GDM1 (cell line): Measurements from ENCODE around the gene PCDHA1.
"Not testable (repeated sequence)": the region's sequence is repeated elsewhere in the genome, so short reads cannot be mapped to it uniquely, and the experiment has no call there.

Source experiments
- DNase-seq: peaks from one replicate; lab custom pipeline; 2025; lab: John Stamatoyannopoulos, UW

The PCDHA1 gene

GRCh38 chr5:140849831-140850634 is 64.1 kb downstream of the PCDHA1 start:
- DNase-seq: not testable (repeated sequence)

GRCh38 chr5:140855772-140856674 is 70.1 kb downstream of the PCDHA1 start, which contains the start of gene PCDHA10:
TSS of gene PCDHA10 (plus strand) at chr5:140855897. CDS start at chr5:140856049, 152 bp downstream.
- DNase-seq: no peak

- DNase-seq: no peak
Measured at GRCh38 chr5:140857177-140857986, 71.4 kb downstream of the PCDHA1 start.

- DNase-seq: no peak
Measured at GRCh38 chr5:140857987-140858240, 72.0 kb downstream of the PCDHA1 start.

DNA sequence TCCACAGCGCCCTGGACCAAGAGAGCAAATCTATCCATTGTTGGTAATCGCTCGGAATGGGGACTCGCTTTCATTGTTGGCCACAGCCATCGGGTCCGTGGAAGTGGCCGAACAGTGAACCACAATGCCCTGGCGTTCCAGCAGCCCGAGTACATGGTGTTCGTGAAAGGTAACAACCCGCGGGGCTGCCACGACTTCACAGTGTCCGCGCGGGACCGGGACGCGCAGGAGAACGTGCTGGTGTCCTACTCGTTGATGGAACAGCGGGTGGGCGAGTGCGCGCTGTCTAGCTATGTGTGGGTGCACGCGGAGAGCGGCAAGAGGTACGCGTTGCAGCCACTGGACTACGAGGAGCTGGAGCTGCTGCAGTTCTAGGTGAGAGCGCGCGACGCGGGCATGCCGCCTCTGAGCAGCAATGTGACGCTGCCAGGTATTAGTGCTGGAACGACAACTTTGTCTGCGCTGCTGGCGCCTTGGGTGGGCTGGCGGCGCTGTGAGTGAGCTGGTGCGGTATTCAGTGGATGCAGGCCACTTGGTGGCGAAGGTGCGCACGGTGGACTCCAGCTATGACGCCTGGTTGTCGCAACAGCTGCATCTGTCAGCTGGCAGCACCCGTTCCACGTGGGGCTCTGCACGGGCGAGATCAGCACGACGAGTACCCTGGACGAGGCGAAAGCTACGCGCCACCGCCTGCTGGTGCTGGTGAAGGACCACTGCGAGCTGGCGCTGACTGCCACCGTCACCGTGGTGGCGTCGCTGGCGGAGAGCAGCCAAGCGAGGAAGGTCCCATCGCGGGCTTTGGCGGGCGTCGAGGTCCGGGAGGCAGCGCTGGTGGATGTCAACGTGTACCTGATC is 76.7 kb downstream of the PCDHA1 start:
- no peak for DNase-seq

GRCh38 chr5:140868721-140869554 is 83.0 kb downstream of the PCDHA1 start, which contains the start of gene PCDHA11:
TSS of gene PCDHA11 (plus strand) at chr5:140868957. CDS start at chr5:140869104, 147 bp downstream.
- no peak for DNase-seq

DNA sequence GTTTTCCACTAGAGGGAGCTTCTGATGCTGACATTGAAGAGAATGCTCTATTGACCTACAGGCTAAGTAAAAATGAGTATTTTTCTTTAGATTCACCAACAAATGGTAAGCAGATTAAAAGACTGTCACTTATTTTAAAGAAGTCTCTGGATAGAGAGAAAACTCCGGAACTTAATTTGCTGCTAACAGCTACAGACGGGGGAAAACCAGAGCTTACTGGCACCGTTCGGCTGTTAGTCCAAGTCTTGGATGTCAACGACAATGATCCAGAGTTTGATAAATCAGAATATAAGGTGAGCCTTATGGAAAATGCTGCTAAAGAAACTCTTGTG is 83.6 kb downstream of the PCDHA1 start:
- no peak for DNase-seq

GRCh38 chr5:140870221-140871201 is 84.6 kb downstream of the PCDHA1 start:
- DNase-seq: no peak

DNA sequence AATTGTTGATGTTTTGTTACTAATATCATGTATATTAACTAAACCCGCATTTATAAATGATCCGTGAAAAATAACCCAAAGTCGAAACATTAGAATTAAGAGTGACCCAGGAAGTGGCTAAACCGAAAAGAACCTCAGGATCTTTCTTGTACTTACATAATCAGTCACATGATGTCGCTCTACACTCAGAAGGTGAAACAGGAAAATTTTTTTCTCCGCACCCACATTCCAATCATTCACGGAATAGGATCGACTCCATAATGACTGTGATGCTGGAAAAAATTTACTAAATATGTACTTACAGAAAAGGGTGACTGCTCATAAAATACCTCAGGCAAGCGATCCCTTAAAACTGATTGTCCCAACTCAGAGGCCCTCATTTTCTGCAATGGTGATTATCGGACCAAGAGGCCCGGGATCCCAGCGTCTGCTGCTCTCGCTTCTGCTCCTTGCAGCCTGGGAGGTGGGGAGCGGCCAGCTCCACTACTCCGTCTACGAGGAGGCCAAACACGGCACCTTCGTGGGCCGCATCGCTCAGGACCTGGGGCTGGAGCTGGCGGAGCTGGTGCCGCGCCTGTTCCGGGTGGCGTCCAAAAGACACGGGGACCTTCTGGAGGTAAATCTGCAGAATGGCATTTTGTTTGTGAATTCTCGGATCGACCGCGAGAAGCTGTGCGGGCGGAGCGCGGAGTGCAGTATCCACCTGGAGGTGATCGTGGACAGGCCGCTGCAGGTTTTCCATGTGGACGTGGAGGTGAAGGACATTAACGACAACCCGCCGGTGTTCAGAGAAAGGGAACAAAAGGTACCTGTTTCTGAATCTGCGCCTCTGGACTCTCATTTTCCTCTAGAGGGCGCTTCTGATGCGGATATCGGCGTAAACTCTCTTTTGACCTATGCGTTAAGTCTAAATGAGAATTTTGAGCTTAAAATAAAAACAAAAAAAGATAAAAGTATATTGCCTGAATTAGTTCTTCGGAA is 89.4 kb downstream of the PCDHA1 start, which contains the start of gene PCDHA12:
Gene PCDHA12, plus strand, starts transcription at position 224 of the 981 bp plus-strand sequence. Its CDS starts 165 bp downstream, at position 389.
- no peak for DNase-seq

DNA sequence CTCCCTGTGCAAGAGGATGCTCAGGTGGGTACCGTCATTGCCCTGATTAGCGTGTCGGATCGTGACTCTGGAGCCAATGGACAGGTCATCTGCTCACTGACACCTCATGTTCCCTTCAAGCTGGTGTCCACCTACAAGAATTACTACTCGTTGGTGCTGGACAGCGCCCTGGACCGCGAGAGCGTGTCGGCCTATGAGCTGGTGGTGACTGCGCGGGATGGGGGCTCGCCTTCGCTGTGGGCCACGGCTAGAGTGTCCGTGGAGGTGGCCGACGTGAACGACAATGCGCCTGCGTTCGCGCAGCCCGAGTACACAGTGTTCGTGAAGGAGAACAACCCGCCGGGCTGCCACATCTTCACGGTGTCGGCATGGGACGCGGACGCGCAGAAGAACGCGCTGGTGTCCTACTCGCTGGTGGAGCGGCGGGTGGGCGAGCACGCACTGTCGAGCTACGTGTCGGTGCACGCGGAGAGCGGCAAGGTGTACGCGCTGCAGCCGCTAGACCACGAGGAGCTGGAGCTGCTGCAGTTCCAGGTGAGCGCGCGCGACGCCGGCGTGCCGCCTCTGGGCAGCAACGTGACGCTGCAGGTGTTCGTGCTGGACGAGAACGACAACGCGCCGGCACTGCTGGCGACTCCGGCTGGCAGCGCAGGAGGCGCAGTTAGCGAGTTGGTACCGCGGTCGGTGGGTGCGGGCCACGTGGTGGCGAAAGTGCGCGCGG is 90.8 kb downstream of the PCDHA1 start:
- DNase-seq: not testable (repeated sequence)

DNA sequence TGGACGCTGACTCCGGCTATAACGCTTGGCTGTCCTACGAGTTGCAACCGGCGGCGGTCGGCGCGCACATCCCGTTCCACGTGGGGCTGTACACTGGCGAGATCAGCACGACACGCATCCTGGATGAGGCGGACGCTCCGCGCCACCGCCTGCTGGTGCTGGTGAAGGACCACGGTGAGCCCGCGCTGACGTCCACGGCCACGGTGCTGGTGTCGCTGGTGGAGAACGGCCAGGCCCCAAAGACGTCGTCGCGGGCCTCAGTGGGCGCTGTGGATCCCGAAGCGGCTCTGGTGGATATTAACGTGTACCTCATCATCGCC is 91.3 kb downstream of the PCDHA1 start:
- no peak for DNase-seq

- DNase-seq: no peak
Measured at GRCh38 chr5:140881889-140882590, 96.1 kb downstream of the PCDHA1 start, which contains the start of gene PCDHA13. TSS of gene PCDHA13 (plus strand) at chr5:140882124. CDS start at chr5:140882269, 145 bp downstream.

- no peak for DNase-seq
Measured at GRCh38 chr5:140882591-140882899, 96.6 kb downstream of the PCDHA1 start.

GRCh38 chr5:140883373-140883772 is 97.4 kb downstream of the PCDHA1 start:
- DNase-seq: no peak

DNA sequence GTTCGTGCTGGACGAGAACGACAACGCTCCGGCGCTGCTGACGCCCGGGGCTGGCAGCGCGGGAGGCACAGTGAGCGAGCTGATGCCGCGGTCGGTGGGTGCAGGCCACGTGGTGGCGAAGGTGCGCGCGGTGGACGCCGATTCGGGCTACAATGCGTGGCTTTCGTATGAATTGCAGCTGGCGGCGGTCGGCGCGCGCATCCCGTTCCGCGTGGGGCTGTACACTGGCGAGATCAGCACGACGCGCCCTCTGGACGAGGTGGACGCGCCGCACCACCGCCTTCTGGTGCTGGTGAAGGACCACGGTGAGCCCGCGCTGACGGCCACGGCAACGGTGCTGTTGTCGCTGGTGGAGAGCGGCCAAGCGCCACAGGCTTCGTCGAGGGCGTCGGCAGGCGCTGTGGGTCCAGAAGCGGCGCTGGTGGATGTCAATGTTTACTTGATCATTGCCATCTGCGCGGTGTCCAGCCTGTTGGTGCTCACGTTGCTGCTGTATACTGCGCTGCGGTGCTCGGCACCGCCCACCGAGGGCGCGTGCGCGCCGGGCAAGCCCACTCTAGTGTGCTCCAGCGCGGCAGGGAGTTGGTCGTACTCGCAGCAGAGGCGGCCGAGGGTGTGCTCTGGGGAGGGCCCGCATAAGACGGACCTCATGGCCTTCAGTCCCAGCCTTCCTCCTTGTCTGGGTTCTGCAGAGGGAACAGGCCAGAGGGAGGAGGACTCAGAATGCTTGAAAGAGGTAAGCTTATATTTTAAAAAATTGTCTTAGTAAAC is 98.2 kb downstream of the PCDHA1 start:
- DNase-seq: no peak

GRCh38 chr5:140916325-140916724 is 130.4 kb downstream of the PCDHA1 start:
- DNase-seq: no peak
